ENCODE data around the gene VSX1. TPM values are rescaled to one million over a fixed set of nuclear protein-coding genes. Genes with fewer than 3 reads are reported as not detected.

Gene VSX1
- polyA plus RNA-seq, 1 donor from 2014 or later, result not detected

DNA sequence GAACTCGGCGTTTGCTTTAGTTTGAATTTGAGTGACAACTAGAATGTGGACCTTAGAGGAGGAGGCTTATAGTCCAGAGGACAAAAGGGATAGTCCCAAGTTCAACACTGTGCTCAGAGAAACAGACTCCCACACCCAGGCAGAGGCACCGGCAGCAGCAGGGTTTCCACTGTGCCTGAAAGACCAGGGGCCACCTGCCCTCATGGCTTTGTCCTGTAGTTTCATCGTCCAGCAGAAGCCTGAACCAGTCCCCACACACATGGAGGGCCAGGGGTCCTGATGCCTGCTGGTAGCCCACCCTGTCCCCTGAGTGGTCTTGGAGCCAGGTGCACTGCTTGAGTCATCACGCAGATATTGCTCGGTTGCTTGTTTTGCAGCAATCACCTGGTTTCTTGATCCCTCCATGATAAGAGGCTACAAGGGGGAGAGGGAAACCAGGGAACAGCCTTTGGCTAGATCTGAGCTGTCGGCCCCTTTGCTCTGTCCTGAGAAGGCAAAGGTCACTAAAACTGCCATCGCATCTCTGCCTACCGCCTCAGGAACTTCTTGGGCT is 16.8 kb downstream of the VSX1 start:
- Histone ChIP-seq H3K27ac (ENCODE audit: low read length) (no peak overlapping the region), H2AFZ (ENCODE audit: low read depth, low read length) (no peak overlapping the region), H3K4me2 (ENCODE audit: low read length) (no peak overlapping the region), H3K36me3 (ENCODE audit: insufficient read depth, low read length) (no peaks in the 10 kb centered on the region), H3F3A (ENCODE audit: insufficient read depth, low read length, poor library complexity, severe bottlenecking) (no peaks in the 10 kb centered on the region), H3K27me3 (ENCODE audit: insufficient read depth, low read depth, low read length) (peaks cover 40% of the 10 kb centered on the region), H3K79me2 (replicated peaks; ENCODE audit: insufficient read depth, low read length) (no peaks in the 10 kb centered on the region), H3K9me3 (ENCODE audit: low read length) (no peaks in the 10 kb centered on the region), H3K4me3 (ENCODE audit: low read length) (no peak overlapping the region), H3K9me2 (ENCODE audit: insufficient read depth, low read length) (no peaks in the 10 kb centered on the region), H3K9ac (ENCODE audit: low read length) (no peak overlapping the region), H4K20me1 (ENCODE audit: insufficient read depth) (no peaks in the 10 kb centered on the region)
- TF ChIP-seq RAD21 (conservative IDR thresholded peaks at IDR 0.05) (no peak), SMC3 (conservative IDR thresholded peaks at IDR 0.05; ENCODE audit: poor library complexity) (no peak), TAF1 (IDR thresholded peaks at IDR 0.05; ENCODE audit: low read depth) (no peak), EZH2 (IDR thresholded peaks at IDR 0.05; ENCODE audit: borderline replicate concordance, insufficient read depth, low read length, poor library complexity, severe bottlenecking) (no peak), POLR2AphosphoS5 (IDR thresholded peaks at IDR 0.05) (no peak), EP300 (conservative IDR thresholded peaks at IDR 0.05; ENCODE audit: poor library complexity, severe bottlenecking) (no peak), MXI1 (conservative IDR thresholded peaks at IDR 0.05; ENCODE audit: poor library complexity, severe bottlenecking) (no peak)
- TF ChIP-seq, protein P1, sequence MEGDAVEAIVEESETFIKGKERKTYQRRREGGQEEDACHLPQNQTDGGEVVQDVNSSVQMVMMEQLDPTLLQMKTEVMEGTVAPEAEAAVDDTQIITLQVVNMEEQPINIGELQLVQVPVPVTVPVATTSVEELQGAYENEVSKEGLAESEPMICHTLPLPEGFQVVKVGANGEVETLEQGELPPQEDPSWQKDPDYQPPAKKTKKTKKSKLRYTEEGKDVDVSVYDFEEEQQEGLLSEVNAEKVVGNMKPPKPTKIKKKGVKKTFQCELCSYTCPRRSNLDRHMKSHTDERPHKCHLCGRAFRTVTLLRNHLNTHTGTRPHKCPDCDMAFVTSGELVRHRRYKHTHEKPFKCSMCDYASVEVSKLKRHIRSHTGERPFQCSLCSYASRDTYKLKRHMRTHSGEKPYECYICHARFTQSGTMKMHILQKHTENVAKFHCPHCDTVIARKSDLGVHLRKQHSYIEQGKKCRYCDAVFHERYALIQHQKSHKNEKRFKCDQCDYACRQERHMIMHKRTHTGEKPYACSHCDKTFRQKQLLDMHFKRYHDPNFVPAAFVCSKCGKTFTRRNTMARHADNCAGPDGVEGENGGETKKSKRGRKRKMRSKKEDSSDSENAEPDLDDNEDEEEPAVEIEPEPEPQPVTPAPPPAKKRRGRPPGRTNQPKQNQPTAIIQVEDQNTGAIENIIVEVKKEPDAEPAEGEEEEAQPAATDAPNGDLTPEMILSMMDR (IDR thresholded peaks at IDR 0.05; ENCODE audit: poor library complexity, severe bottlenecking), result no peak
- TF ChIP-seq, protein P2, sequence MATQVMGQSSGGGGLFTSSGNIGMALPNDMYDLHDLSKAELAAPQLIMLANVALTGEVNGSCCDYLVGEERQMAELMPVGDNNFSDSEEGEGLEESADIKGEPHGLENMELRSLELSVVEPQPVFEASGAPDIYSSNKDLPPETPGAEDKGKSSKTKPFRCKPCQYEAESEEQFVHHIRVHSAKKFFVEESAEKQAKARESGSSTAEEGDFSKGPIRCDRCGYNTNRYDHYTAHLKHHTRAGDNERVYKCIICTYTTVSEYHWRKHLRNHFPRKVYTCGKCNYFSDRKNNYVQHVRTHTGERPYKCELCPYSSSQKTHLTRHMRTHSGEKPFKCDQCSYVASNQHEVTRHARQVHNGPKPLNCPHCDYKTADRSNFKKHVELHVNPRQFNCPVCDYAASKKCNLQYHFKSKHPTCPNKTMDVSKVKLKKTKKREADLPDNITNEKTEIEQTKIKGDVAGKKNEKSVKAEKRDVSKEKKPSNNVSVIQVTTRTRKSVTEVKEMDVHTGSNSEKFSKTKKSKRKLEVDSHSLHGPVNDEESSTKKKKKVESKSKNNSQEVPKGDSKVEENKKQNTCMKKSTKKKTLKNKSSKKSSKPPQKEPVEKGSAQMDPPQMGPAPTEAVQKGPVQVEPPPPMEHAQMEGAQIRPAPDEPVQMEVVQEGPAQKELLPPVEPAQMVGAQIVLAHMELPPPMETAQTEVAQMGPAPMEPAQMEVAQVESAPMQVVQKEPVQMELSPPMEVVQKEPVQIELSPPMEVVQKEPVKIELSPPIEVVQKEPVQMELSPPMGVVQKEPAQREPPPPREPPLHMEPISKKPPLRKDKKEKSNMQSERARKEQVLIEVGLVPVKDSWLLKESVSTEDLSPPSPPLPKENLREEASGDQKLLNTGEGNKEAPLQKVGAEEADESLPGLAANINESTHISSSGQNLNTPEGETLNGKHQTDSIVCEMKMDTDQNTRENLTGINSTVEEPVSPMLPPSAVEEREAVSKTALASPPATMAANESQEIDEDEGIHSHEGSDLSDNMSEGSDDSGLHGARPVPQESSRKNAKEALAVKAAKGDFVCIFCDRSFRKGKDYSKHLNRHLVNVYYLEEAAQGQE (IDR thresholded peaks at IDR 0.05; ENCODE audit: borderline replicate concordance), result no peak

DNA sequence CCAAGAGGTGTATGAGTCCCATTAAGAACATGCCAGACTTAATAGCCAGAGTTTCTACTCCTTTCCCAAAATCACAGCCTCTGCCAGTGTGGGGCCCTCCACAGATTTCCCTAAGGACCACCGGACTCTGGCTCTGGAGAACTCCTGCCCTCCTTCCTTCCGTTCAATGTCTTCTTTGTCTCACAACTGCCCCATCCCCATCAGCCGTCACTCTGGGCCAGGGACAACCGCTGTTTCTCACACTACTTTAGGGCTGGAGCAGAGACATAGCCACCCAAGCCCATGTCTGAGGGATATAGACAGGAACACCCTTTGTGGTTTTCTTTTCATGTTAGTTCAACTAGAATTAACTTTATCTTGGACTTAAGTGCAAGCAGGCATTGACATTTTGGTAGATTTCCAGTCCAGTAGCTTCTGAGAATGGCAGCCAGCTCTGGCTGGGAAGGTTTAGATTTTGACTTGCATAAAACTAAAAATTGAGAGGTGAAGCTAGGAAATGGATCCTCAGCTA is 17.3 kb downstream of the VSX1 start:
- H2AFZ ChIP-seq (ENCODE audit: low read depth, low read length), result no peak overlapping the region
- peaks cover 42% of the 10 kb centered on the region for H3K27me3 ChIP-seq (ENCODE audit: insufficient read depth, low read depth, low read length)
- TF ChIP-seq, protein P1 (IDR thresholded peaks at IDR 0.05; ENCODE audit: poor library complexity, severe bottlenecking), result no peak
- TF ChIP-seq MXI1 (conservative IDR thresholded peaks at IDR 0.05; ENCODE audit: poor library complexity, severe bottlenecking) (no peak), POLR2AphosphoS5 (IDR thresholded peaks at IDR 0.05) (no peak), EZH2 (IDR thresholded peaks at IDR 0.05; ENCODE audit: borderline replicate concordance, insufficient read depth, low read length, poor library complexity, severe bottlenecking) (no peak), SMC3 (conservative IDR thresholded peaks at IDR 0.05; ENCODE audit: poor library complexity) (no peak), EP300 (conservative IDR thresholded peaks at IDR 0.05; ENCODE audit: poor library complexity, severe bottlenecking) (no peak), RAD21 (conservative IDR thresholded peaks at IDR 0.05) (no peak), TAF1 (IDR thresholded peaks at IDR 0.05; ENCODE audit: low read depth) (no peak)
- TF ChIP-seq, protein P2 (IDR thresholded peaks at IDR 0.05; ENCODE audit: borderline replicate concordance), result no peak
- no peaks in the 10 kb centered on the region for H3K79me2 ChIP-seq (replicated peaks; ENCODE audit: insufficient read depth, low read length)
- no peaks in the 10 kb centered on the region for H3K36me3 ChIP-seq (ENCODE audit: insufficient read depth, low read length)
- H3K4me3 ChIP-seq (ENCODE audit: low read length), result no peak overlapping the region
- no peaks in the 10 kb centered on the region for H3K9me3 ChIP-seq (ENCODE audit: low read length)
- H4K20me1 ChIP-seq (ENCODE audit: insufficient read depth), result no peaks in the 10 kb centered on the region
- H3K4me2 ChIP-seq (ENCODE audit: low read length), result no peak overlapping the region
- H3K27ac ChIP-seq (ENCODE audit: low read length), result no peak overlapping the region
- no peak overlapping the region for H3K9ac ChIP-seq (ENCODE audit: low read length)
- H3F3A ChIP-seq (ENCODE audit: insufficient read depth, low read length, poor library complexity, severe bottlenecking), result no peaks in the 10 kb centered on the region
- H3K9me2 ChIP-seq (ENCODE audit: insufficient read depth, low read length), result no peaks in the 10 kb centered on the region
